ENCODE results near the gene TPRA1.

TPRA1 gene

GRCh38 chr3:127590282-127590592 is 296 bp downstream of the TPRA1 start:
- DNase-seq (ENCODE audit: low read depth in 2 of 2), result no peak

- DNase-seq (ENCODE audit: low read depth in 2 of 2), result no peak
Measured at GRCh38 chr3:127589600-127590281, 792 bp downstream of the TPRA1 start.

- peak in 1 of 2 experiments; percentile 15 for DNase-seq (ENCODE audit: low read depth in 2 of 2)
Measured at GRCh38 chr3:127588806-127589577, 1.5 kb downstream of the TPRA1 start.

GRCh38 chr3:127587876-127588275 is 2.7 kb downstream of the TPRA1 start:
- no peak for DNase-seq (ENCODE audit: low read depth in 2 of 2)

- DNase-seq (ENCODE audit: low read depth in 2 of 2), result no peak
Measured at GRCh38 chr3:127585813-127586413, 4.6 kb downstream of the TPRA1 start.

- no peak for DNase-seq (ENCODE audit: low read depth in 2 of 2)
Measured at GRCh38 chr3:127585163-127585812, 5.2 kb downstream of the TPRA1 start.

- no peak for DNase-seq (ENCODE audit: low read depth in 2 of 2)
Measured at GRCh38 chr3:127584734-127585133, 5.8 kb downstream of the TPRA1 start.

GRCh38 chr3:127580327-127581060 is 10.0 kb downstream of the TPRA1 start:
- DNase-seq (ENCODE audit: low read depth in 2 of 2), result no peak

- no peak for DNase-seq (ENCODE audit: low read depth in 2 of 2)
Measured at GRCh38 chr3:127578802-127579201, 11.7 kb downstream of the TPRA1 start.

GRCh38 chr3:127578168-127578567 is 12.4 kb downstream of the TPRA1 start:
- DNase-seq (ENCODE audit: low read depth in 2 of 2), result no peak

- DNase-seq (ENCODE audit: low read depth in 2 of 2), result no peak
Measured at GRCh38 chr3:127577448-127577847, 13.1 kb downstream of the TPRA1 start.

- peak; percentile 71 to 76 for DNase-seq (ENCODE audit: low read depth in 2 of 2)
Measured at GRCh38 chr3:127574880-127575878, 15.4 kb downstream of the TPRA1 start.

GRCh38 chr3:127573912-127574311 is 16.6 kb downstream of the TPRA1 start:
- DNase-seq (ENCODE audit: low read depth in 2 of 2), result no peak

- DNase-seq (ENCODE audit: low read depth in 2 of 2), result no peak
Measured at GRCh38 chr3:127573401-127573800, 17.1 kb downstream of the TPRA1 start.

- DNase-seq (ENCODE audit: low read depth in 2 of 2), result no peak
Measured at GRCh38 chr3:127572735-127573134, 17.8 kb downstream of the TPRA1 start.

- DNase-seq (ENCODE audit: low read depth in 2 of 2), result no peak
Measured at GRCh38 chr3:127572186-127572585, 18.3 kb downstream of the TPRA1 start.

GRCh38 chr3:127570520-127570919 is 20.0 kb downstream of the TPRA1 start:
- DNase-seq (ENCODE audit: low read depth in 2 of 2), result no peak

GRCh38 chr3:127569160-127569559 is 21.4 kb downstream of the TPRA1 start:
- DNase-seq (ENCODE audit: low read depth in 2 of 2), result no peak

GRCh38 chr3:127568586-127568985 is 21.9 kb downstream of the TPRA1 start:
- DNase-seq (ENCODE audit: low read depth in 2 of 2), result no peak

- no peak for DNase-seq (ENCODE audit: low read depth in 2 of 2)
Measured at GRCh38 chr3:127566833-127567232, 23.7 kb downstream of the TPRA1 start.

- no peak for DNase-seq (ENCODE audit: low read depth in 2 of 2)
Measured at GRCh38 chr3:127565711-127566110, 24.8 kb downstream of the TPRA1 start.

Data from fibroblast of skin of left biceps (primary cell).